Ishikawa (cell line): ENCODE data around the gene LSM11.

Experiments used
- CEBPB ChIP-seq: IDR thresholded peaks from 2 replicates; pipeline ENCODE4 v1.6.1; 2012
- CREB1 ChIP-seq: IDR thresholded peaks from 2 replicates; pipeline ENCODE4 v1.6.1; 2012; ENCODE audit warnings: low read depth
- EGR1 ChIP-seq: IDR thresholded peaks from 2 replicates; pipeline ENCODE4 v1.6.1; 2012
- EP300 ChIP-seq: IDR thresholded peaks from 2 replicates; pipeline ENCODE4 v1.6.1; 2012; ENCODE audit warnings: borderline replicate concordance
- TEAD4 ChIP-seq: IDR thresholded peaks from 2 replicates; pipeline ENCODE4 v1.6.1; 2012
- YY1 ChIP-seq: IDR thresholded peaks from 2 replicates; pipeline ENCODE4 v1.6.1; 2012; ENCODE audit warnings: low read depth
- TF ChIP-seq, protein P1 (sequence below): IDR thresholded peaks from 2 replicates; pipeline ENCODE4 v1.6.1; 2012; ENCODE audit warnings: low read depth, mild to moderate bottlenecking

GRCh38 chr5:157731272-157732129 is 12.0 kb upstream of the LSM11 start, which contains the start of gene THG1L:
- TF ChIP-seq, protein P1, sequence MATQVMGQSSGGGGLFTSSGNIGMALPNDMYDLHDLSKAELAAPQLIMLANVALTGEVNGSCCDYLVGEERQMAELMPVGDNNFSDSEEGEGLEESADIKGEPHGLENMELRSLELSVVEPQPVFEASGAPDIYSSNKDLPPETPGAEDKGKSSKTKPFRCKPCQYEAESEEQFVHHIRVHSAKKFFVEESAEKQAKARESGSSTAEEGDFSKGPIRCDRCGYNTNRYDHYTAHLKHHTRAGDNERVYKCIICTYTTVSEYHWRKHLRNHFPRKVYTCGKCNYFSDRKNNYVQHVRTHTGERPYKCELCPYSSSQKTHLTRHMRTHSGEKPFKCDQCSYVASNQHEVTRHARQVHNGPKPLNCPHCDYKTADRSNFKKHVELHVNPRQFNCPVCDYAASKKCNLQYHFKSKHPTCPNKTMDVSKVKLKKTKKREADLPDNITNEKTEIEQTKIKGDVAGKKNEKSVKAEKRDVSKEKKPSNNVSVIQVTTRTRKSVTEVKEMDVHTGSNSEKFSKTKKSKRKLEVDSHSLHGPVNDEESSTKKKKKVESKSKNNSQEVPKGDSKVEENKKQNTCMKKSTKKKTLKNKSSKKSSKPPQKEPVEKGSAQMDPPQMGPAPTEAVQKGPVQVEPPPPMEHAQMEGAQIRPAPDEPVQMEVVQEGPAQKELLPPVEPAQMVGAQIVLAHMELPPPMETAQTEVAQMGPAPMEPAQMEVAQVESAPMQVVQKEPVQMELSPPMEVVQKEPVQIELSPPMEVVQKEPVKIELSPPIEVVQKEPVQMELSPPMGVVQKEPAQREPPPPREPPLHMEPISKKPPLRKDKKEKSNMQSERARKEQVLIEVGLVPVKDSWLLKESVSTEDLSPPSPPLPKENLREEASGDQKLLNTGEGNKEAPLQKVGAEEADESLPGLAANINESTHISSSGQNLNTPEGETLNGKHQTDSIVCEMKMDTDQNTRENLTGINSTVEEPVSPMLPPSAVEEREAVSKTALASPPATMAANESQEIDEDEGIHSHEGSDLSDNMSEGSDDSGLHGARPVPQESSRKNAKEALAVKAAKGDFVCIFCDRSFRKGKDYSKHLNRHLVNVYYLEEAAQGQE: no peak
- TF ChIP-seq YY1 (peak; percentile 71), EGR1 (no peak), CREB1 (no peak), TEAD4 (peak; percentile 47; the same call in 1 of the 2 replicates), EP300 (no peak), CEBPB (no peak)
